Endodermal cell (in vitro differentiated cells): ENCODE data around the gene TMEM243. TPM values are rescaled to one million over a fixed set of nuclear protein-coding genes. Genes with fewer than 3 reads are reported as not detected.

Experiments used
- DNase-seq: peaks from one replicate; pipeline ENCODE4 v3.0.0-alpha.2; 2017
- H3K27ac ChIP-seq: 2 replicates; pipeline ENCODE4 v1.5.1; 2013; ENCODE audit warnings: mild to moderate bottlenecking, low read depth, low read length, moderate library complexity
- H3K27me3 ChIP-seq: 2 replicates; pipeline ENCODE4 v1.6.1; 2013; ENCODE audit warnings: mild to moderate bottlenecking, low read length, moderate library complexity; ENCODE audit not compliant: insufficient read depth, control insufficient read depth, poor library complexity, severe bottlenecking
- H3K36me3 ChIP-seq: 2 replicates; pipeline ENCODE4 v1.7.0; 2013; ENCODE audit warnings: mild to moderate bottlenecking, low read length, moderate library complexity; ENCODE audit not compliant: control insufficient read depth, insufficient read depth
- H3K4me1 ChIP-seq: one replicate; pipeline ENCODE4 v1.7.0; 2013; ENCODE audit warnings: low read length; ENCODE audit not compliant: control insufficient read depth, insufficient read depth
- H3K4me3 ChIP-seq: 2 replicates; pipeline ENCODE4 v1.5.1; 2013; ENCODE audit warnings: mild to moderate bottlenecking, low read length, moderate library complexity
- H3K9ac ChIP-seq: 2 replicates; pipeline ENCODE4 v1.6.1; 2013; ENCODE audit warnings: mild to moderate bottlenecking, low read length, moderate library complexity; ENCODE audit not compliant: poor library complexity, severe bottlenecking; ENCODE audit errors: extremely low read depth
- H3K9me3 ChIP-seq: 2 replicates; pipeline ENCODE4 v1.6.1; 2013; ENCODE audit warnings: mild to moderate bottlenecking, low read length, moderate library complexity; ENCODE audit not compliant: control insufficient read depth
- H3K27ac Mint-ChIP-seq: 2 replicates; pipeline ENCODE4 v1.8.0; 2020; ENCODE audit warnings: mixed read lengths
- H3K27me3 Mint-ChIP-seq: 2 replicates; pipeline ENCODE4 v1.8.0; 2021; ENCODE audit warnings: mild to moderate bottlenecking, mixed read lengths; ENCODE audit not compliant: insufficient read depth
- H3K36me3 Mint-ChIP-seq: 2 replicates; pipeline ENCODE4 v1.8.0; 2020; ENCODE audit warnings: low read depth, mixed read lengths
- H3K4me1 Mint-ChIP-seq: 2 replicates; pipeline ENCODE4 v1.8.0; 2020; ENCODE audit warnings: mixed read lengths
- H3K4me3 Mint-ChIP-seq: 2 replicates; pipeline ENCODE4 v1.8.0; 2020; ENCODE audit warnings: mild to moderate bottlenecking, moderate library complexity, mixed read lengths
- H3K9me3 Mint-ChIP-seq: 2 replicates; pipeline ENCODE4 v1.8.0; 2020; ENCODE audit warnings: mild to moderate bottlenecking, mixed read lengths
- CTCF ChIP-seq: fragments of 200-600 bp; sonication (generic); conservative IDR thresholded peaks from 2 replicates; pipeline ENCODE4 v1.5.0; 2021; ENCODE audit warnings: antibody characterized with exemption, mild to moderate bottlenecking
- WGBS, 2 experiments: methylation state at CpG; one replicate each; pipeline versions ENCODE4 v1.1.5 to v1.1.7; 2013; ENCODE audit warnings: missing lambda C conversion rate in 2 of 2, mixed read lengths in 1 of 2; ENCODE audit not compliant: insufficient coverage in 1 of 2, insufficient read length in 1 of 2; 5-methylcytosine and 5-hydroxymethylcytosine counted together
- total RNA-seq, 2 donors: library from RNA; stranded (reverse); fragmentation: NEBNext Ultra II Directional in 1 of 2; extraction: Animal tissue kit (Norgen Biotek cat#: 25700) in 1 of 2; gene quantifications; 2 replicates in 1 of 2; 3 replicates in 1 of 2; pipeline ENCODE4 v1.2.1, GENCODE V29; 2021

The TMEM243 gene
- total RNA-seq, 2 donors from 2014 or later, result 21.7 to 22.3 TPM

GRCh38 chr7:87231711-87232110 lies 12.2 kb upstream of the TMEM243 start:
- Histone ChIP-seq H3K9ac (no peak overlapping the region), H3K27me3 (peaks cover 6% of the 10 kb centered on the region), H3K27ac (no peak overlapping the region), H3K4me1 (no peaks in the 10 kb centered on the region), H3K4me3 (no peak overlapping the region), H3K9me3 (no peaks in the 10 kb centered on the region), H3K36me3 (no peaks in the 10 kb centered on the region)
- no peak overlapping the region for H3K4me3 Mint-ChIP-seq
- DNase-seq, result no peak
- no peak overlapping the region for H3K27ac Mint-ChIP-seq
- peaks cover 21% of the 10 kb centered on the region for H3K27me3 Mint-ChIP-seq
- TF ChIP-seq CTCF, result no peak
- no peaks in the 10 kb centered on the region for H3K9me3 Mint-ChIP-seq
- H3K36me3 Mint-ChIP-seq, result no peaks in the 10 kb centered on the region
- H3K4me1 Mint-ChIP-seq, result peaks cover 2% of the 10 kb centered on the region

- 95% methylated on average over 7 of the region's 7 CpGs; no CpG with 5 or more reads in 1 of the 2 experiments for WGBS, 2 experiments
- no peak overlapping the region for H3K27ac ChIP-seq
- H3K9ac ChIP-seq, result no peak overlapping the region
- DNase-seq, result no peak
- H3K27me3 ChIP-seq, result peaks cover 11% of the 10 kb centered on the region
- no peak for TF ChIP-seq CTCF
- no peaks in the 10 kb centered on the region for H3K36me3 Mint-ChIP-seq
- H3K9me3 ChIP-seq, result no peaks in the 10 kb centered on the region
- H3K27me3 Mint-ChIP-seq, result peaks cover 25% of the 10 kb centered on the region
- no peak overlapping the region for H3K27ac Mint-ChIP-seq
- no peaks in the 10 kb centered on the region for H3K36me3 ChIP-seq
- H3K9me3 Mint-ChIP-seq, result no peaks in the 10 kb centered on the region
- no peak overlapping the region for H3K4me3 ChIP-seq
- no peaks in the 10 kb centered on the region for H3K4me1 ChIP-seq
- peaks cover 2% of the 10 kb centered on the region for H3K4me1 Mint-ChIP-seq
- H3K4me3 Mint-ChIP-seq, result no peak overlapping the region
Measured at GRCh38 chr7:87231258-87231657, 11.7 kb upstream of the TMEM243 start.

GRCh38 chr7:87226495-87226894 lies 7.0 kb upstream of the TMEM243 start:
- Mint-ChIP-seq H3K4me3 (no peak overlapping the region), H3K4me1 (no peaks in the 10 kb centered on the region), H3K27ac (no peak overlapping the region), H3K9me3 (no peaks in the 10 kb centered on the region), H3K27me3 (peaks cover 28% of the 10 kb centered on the region), H3K36me3 (no peaks in the 10 kb centered on the region)
- Histone ChIP-seq H3K36me3 (no peaks in the 10 kb centered on the region), H3K4me3 (no peak overlapping the region), H3K9ac (no peak overlapping the region), H3K27me3 (peaks cover 59% of the 10 kb centered on the region), H3K9me3 (no peaks in the 10 kb centered on the region), H3K27ac (no peak overlapping the region), H3K4me1 (no peaks in the 10 kb centered on the region)
- no peak for DNase-seq
- TF ChIP-seq CTCF, result no peak
- 86 to 89% methylated on average over 2 to 3 of the region's 3 CpGs for WGBS, 2 experiments
